Measurements from ENCODE around the gene APAF1.

APAF1 gene

DNA sequence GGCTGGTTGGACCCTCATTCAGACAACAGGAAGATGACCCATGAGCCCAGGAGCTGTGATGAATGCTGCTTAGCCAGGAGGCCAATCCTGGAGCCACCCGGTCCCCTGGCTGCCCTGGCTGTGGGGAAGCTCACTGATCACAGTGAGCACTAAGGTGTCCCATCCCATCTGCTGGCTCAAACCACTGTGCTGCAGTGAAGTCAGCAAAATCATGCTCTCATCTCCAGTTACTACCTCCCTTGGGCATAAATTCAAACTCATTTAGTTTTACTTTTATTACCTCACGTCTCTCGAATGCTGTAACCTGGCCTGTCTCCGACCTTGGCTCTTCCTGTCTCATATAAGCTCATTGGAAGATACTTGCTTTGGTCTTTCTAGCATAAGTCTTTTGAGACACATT, 112.4 kb downstream of the APAF1 start:
- no peak for DNase-seq

DNA sequence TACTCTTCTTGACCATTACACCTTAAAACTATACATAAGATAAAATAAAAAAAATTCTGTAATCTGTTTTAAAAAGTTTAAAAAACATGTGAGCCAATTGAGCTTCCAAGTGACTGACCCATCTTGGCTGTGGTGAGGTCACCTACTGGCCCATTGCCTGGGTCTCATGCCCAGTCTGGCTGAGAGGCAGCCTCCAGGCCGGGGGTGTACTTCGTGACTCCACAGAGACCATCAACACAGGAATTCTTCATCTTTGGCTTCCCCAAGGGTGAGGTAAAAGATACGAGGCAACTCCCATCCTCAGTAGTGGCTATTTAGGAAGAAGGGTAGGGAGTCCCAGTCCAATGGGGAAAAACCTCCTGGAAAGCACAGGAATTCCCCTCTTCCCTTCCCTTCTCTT, 113.2 kb downstream of the APAF1 start:
- peak in 1 of 3 donors; percentile 17 for DNase-seq

GRCh38 chr12:98763656-98764055, 118.6 kb downstream of the APAF1 start:
- DNase-seq: no peak

DNA sequence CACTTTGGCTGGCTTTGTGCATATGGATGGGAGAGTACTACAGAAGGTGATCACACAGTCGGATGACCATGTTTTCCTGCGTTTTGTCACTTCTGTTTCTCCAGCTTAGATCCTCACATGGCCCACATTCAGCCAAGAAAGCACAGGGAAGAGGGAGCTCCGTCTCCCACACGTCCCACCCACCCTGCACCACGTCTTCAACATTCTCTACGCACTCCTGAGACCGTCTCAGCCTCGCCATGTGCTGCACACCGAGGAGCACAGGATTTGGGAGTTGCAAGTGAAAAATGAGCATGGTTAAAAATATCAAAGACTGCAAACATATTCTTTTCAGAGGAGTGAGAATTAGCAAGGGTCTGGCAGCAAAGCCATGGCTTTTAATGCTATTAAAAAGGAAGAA, 122.2 kb downstream of the APAF1 start:
- no peak for DNase-seq

DNA sequence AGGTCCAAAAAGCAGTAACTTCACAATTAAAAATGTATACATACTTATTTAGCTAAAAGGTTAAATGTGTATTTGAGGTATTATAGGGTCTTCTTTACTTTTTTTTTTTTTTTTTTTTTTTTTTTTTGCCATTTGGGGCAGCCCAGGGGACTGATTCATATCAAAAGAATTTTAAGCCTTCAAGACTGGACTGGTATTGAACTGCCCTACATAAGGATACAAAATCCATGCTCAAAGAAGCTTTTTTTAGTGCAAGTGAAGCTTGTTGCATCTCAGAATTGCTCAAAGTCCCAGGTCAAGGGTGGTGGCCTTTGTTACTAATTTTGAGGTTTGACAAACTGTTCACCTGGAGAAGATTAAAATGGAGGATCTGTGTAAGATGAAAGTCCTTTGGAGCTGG, 124.0 kb downstream of the APAF1 start:
- no peak for DNase-seq

DNA sequence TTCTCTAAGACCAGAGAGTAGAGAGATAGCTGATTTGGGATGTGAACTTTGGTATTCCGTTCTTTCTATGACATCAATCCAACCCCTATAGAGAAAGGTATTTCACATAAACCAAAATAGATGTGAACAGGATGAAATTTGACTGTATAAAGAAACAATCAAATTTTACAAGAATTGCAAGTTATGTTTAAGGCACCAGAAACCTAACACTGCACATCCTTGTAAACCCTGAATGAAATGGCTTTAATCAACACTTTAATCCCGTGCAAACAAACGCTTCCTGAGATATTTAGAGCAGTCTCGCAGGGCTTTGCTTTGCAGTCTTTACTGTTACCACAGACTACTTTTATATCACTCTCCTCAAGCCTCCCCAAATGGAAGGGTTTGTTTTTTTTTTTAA, 125.1 kb downstream of the APAF1 start:
- no peak for DNase-seq

DNA sequence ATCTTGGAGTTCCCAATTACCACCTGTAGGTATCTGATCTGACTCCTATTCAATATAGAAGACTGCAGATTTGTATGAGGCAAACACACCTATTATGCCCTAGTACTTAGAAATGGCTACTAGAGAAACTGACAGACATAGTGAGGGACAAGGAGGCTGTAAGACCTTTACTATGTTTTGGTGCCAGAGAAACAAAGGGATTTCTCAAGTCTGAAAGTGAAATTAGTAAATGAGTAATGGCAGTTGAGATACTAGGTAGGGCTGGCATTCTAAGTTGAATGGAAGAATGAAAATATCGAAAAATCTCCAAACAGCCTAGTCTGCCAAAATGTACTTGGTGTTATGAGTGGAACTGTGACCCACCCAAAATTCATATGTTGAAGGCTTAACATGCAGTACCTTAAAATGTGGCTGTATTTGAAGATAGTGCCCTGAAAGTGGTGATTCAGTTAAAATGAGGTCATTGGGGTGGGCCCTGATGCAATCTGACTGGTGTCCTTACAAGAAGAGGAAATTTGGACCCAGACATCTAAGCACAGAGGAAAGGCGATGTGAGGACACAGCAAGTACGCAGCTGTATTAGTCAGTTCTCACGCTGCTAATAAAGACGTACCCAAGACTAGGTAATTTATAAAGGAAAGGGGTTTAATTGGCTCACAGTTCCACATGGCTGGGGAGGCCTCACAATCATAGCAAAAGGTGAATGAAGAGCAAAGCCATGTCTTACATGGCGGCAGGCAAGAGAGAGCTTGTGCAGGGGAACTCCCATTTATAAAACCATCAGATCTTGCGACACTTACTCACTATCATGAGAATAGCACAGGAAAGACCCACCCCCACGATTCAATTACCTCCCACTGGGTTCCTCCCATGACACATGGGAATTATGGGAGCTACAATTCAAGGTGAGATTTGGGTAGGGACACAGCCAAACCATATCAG, 127.0 kb downstream of the APAF1 start:
- peak in 2 of 3 donors; percentile 23 to 24 for DNase-seq

GRCh38 chr12:98772818-98773217, 127.7 kb downstream of the APAF1 start:
- DNase-seq: no peak

DNA sequence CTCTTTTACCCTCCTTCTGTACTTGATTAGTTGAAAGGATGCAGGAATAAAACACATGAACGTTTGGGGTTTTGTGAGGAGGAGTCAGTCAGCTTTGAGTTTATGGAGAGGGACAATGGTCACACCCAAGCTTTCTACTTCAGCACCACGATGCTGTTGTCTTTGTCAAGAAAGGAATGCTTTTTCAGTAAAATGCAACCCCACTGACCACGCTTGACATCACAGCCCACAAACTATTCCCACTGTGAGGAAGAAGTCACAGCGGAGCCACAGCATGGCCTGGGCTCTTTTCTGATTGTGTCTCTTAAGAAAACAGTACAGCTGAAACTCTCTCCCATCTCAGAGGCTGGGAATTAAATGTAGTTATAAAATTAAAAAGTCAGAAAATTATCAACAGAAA, 135.2 kb downstream of the APAF1 start:
- no peak for DNase-seq

GRCh38 chr12:98783420-98783819, 138.3 kb downstream of the APAF1 start:
- DNase-seq: no peak

Data from suppressor macrophage treated with lipopolysaccharide for 1 hour (primary cell).